NCI-H2196 (cell line): Measurements from ENCODE around the gene CNTFR.

Experiments
- DNase-seq: peaks from one replicate; lab custom pipeline; 2025; ENCODE audit not compliant: unreplicated experiment; lab: John Stamatoyannopoulos, UW

CNTFR gene

GRCh38 chr9:34572628-34573027 lies 16.9 kb downstream of the CNTFR start:
- no peak for DNase-seq

GRCh38 chr9:34572092-34572491 lies 17.4 kb downstream of the CNTFR start:
- DNase-seq, result no peak

- no peak for DNase-seq
Observed at GRCh38 chr9:34571481-34571810, 18.1 kb downstream of the CNTFR start.

GRCh38 chr9:34570809-34571480 lies 18.6 kb downstream of the CNTFR start:
- peak; percentile 37 for DNase-seq

- no peak for DNase-seq
Observed at GRCh38 chr9:34570376-34570775, 19.1 kb downstream of the CNTFR start.

GRCh38 chr9:34568774-34569173 lies 20.8 kb downstream of the CNTFR start:
- DNase-seq, result no peak

- DNase-seq, result no peak
Observed at GRCh38 chr9:34568133-34568532, 21.4 kb downstream of the CNTFR start.

- DNase-seq, result no peak
Observed at GRCh38 chr9:34566972-34567371, 22.6 kb downstream of the CNTFR start.

- no peak for DNase-seq
Observed at GRCh38 chr9:34566322-34566721, 23.2 kb downstream of the CNTFR start.

- DNase-seq, result no peak
Observed at GRCh38 chr9:34565856-34566255, 23.7 kb downstream of the CNTFR start.

GRCh38 chr9:34564617-34565016 lies 24.9 kb downstream of the CNTFR start:
- DNase-seq, result no peak

GRCh38 chr9:34563262-34563661 lies 26.3 kb downstream of the CNTFR start:
- no peak for DNase-seq

GRCh38 chr9:34562135-34562745 lies 27.3 kb downstream of the CNTFR start:
- no peak for DNase-seq

- DNase-seq, result no peak
Observed at GRCh38 chr9:34560599-34561214, 28.8 kb downstream of the CNTFR start.

GRCh38 chr9:34559624-34560455 lies 29.7 kb downstream of the CNTFR start:
- DNase-seq, result no peak

GRCh38 chr9:34558919-34559623 lies 30.5 kb downstream of the CNTFR start:
- peak; percentile 63 for DNase-seq

GRCh38 chr9:34558364-34558763 lies 31.2 kb downstream of the CNTFR start:
- DNase-seq, result no peak

GRCh38 chr9:34557426-34558321 lies 31.9 kb downstream of the CNTFR start:
- DNase-seq, result no peak

- DNase-seq, result no peak
Observed at GRCh38 chr9:34556949-34557348, 32.6 kb downstream of the CNTFR start.

GRCh38 chr9:34555936-34556525 lies 33.5 kb downstream of the CNTFR start:
- DNase-seq, result no peak
